ENCODE data around the gene ZWILCH.
A peak's percentile ranks its signal among the peaks of the same experiment; 100 is the strongest.

The ZWILCH gene

GRCh38 chr15:66555685-66556084 is 50.6 kb downstream of the ZWILCH start:
- no peak for DNase-seq

- DNase-seq = no peak
Measured at GRCh38 chr15:66558271-66558670, 53.1 kb downstream of the ZWILCH start.

GRCh38 chr15:66560856-66561525 is 55.9 kb downstream of the ZWILCH start:
- no peak for DNase-seq

DNA sequence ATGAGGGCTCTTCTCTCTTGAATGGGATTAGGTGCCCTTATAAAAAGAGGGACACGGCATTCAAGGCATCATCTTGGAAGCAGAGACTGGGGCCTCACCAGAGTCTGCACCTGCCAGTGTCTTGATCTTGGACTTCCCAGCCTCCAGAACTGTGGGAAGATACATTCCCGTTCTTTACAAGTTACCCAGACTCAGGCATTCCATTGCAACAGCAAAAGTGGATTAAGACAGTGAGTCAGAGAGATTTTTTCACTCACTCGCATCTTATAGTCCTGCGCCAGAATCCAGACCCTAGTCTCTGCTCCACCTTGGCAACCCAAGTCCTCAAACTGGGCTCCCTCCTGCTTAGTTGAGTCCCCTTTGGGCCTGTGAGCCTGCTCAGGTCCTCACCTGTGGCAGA is 58.0 kb downstream of the ZWILCH start:
- no peak for DNase-seq

DNA sequence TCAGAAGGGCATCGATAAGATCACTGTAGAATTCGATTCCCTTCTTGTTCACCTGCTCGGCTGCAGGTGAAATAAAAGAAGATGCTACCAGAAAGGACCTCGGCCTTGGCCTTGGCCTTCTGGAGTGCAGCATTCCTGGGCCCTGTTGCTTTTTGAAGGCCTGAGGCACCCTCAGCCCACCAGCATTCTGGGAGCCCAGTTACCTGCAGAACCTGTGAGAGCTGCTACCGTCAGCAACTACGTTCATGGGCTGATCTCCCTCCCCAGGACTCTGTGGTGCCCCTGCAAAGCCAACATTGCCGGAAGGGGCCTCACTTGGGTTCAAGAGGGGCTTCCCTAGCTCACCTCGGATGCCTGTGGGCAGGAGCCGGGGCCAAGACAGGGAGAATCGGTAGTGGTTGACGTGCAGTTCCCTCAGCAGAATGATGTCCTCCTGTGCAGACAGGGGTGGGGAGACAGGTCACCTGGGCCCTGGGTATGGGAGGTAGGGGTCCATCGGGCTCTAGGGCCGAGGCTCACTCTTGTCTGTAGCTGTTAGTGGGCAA is 58.5 kb downstream of the ZWILCH start:
- no peak for DNase-seq

DNA sequence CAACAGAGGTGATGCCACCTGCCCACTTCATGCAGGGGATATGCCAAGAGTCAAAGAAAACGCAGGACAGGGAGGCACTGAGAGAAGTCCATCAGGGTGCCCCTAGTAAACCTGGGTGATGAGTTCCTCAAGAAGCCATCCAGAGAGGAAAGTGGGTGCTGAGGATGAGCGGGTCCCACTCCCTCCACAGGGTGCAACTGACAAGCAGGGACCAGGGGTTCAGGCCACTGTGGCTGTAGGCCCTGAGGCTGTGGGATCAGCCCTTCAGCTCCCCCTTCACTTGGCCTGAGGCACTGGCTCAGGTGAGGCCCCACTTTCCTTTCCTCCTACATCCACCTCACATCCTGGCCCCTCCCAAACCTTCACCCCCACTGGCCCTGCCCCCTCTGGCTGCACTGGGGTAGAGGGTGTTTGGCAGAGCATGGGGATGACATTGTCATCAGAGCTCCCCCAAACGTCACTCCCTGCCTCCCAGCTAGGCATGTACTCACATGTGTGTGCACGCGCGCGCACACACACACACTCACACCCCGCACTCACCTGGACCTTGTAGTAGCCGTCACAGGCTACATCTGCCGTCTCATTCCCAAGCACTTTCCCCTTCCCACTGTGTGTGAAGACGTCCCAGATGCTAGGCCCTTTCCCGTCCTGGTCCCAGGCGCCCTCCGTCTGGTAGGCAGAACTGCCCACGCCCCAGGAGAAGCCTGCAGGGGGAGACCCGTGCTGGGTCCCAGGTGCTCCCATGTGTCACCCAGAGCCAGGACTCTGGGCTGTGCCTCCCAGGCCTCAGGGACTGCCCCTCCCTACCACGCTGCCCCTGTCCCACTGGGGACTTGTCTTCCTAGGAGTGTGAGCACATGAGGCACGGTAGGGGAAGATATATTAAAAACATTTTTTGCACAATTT is 59.3 kb downstream of the ZWILCH start:
- no peak for DNase-seq

GRCh38 chr15:66565141-66565641 is 60.1 kb downstream of the ZWILCH start:
- DNase-seq = no peak

- DNase-seq = no peak
Measured at GRCh38 chr15:66565741-66566144, 60.6 kb downstream of the ZWILCH start, which contains the start of gene LCTL. Gene LCTL, minus strand, starts transcription at chr15:66565998. Its CDS starts 633 bp downstream, at chr15:66565365.

GRCh38 chr15:66566963-66567531 is 61.9 kb downstream of the ZWILCH start:
- peak; percentile 33 for DNase-seq

GRCh38 chr15:66567897-66568296 is 62.8 kb downstream of the ZWILCH start:
- DNase-seq = no peak

DNA sequence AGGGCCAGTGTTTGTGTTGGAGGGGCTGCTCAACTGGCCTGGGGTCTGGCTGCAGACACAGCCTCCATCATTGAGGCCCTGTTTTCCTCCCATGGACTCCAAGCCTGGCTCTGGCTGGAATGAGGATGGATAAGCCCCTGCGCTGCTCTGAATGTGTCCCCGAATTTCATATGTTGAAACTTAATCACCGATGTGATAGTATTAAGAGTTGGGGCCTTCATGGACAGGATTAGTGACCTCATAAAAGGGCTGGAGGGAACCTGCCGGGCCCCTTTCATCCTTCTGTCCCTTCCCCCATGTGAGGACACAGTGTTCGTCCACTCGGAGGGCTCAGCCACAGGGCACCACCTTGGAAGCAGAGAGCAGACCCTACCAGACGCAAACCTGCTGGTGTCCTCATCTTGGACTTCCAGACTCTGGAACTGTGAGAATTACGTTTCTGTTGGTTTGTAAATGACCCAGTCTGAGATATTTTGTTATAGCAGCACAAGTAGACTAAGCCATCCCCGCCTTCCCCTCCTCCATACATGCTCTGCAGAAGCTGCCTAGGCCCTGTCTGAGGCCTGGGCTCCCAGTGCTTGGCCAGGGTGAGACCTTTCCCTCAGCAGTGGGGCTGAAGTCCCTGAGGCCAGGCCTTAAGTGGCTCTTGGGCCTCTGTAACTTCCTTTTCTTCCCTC is 64.5 kb downstream of the ZWILCH start:
- DNase-seq = no peak

- DNase-seq = no peak
Measured at GRCh38 chr15:66570327-66570726, 65.2 kb downstream of the ZWILCH start.

DNA sequence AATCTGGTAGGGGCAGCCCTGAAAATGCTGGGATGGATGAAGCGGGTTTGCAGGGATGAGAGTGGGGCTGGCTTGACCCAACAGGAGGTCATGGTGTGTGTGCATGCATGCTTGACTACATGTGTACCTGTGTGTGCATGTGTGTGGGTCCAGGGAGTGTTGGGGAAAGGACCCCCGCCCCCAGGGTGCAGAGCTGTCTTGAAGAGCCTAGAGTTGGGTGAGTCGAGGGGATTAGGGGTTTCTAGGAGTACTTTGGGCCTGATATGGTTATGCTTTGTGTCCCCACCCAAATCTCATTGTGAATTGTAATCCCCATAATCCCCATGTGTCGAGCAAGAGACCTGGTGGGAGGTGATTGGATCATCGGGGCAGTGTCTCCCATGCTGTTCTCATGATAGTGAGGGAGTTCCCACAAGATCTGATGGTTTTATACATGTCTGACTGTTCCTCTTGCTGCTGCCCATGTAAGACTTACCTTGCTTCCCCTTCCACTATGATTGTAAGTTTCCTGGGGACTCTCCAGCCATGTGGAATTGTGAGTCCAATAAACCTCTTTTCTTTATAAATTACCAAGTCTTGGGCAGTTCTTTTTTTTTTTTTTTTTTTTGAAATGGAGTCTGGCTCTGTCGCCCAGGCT is 65.8 kb downstream of the ZWILCH start:
- no peak for DNase-seq

- DNase-seq = no peak
Measured at GRCh38 chr15:66572146-66572545, 67.0 kb downstream of the ZWILCH start.

DNA sequence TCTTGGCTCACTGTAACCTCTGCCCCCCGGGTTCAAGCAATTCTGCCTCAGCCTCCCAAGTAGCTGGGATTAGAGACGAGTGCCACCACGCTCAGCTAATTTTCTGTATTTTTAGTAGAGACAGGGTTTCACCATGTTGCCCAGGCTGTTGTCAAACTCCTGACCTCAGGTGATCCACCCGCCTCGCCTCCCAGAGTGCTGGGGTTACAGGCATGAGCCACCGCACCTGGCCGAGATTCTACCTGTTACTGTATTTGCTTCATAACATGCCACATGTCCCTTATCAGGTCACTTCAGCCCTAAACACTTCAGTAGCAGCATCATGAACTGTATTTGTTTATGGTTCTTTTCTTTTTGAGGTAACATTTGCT is 68.2 kb downstream of the ZWILCH start:
- no peak for DNase-seq

GRCh38 chr15:66573719-66574595 is 68.8 kb downstream of the ZWILCH start:
- DNase-seq = no peak

GRCh38 chr15:66574596-66574950 is 69.4 kb downstream of the ZWILCH start:
- DNase-seq = no peak

DNA sequence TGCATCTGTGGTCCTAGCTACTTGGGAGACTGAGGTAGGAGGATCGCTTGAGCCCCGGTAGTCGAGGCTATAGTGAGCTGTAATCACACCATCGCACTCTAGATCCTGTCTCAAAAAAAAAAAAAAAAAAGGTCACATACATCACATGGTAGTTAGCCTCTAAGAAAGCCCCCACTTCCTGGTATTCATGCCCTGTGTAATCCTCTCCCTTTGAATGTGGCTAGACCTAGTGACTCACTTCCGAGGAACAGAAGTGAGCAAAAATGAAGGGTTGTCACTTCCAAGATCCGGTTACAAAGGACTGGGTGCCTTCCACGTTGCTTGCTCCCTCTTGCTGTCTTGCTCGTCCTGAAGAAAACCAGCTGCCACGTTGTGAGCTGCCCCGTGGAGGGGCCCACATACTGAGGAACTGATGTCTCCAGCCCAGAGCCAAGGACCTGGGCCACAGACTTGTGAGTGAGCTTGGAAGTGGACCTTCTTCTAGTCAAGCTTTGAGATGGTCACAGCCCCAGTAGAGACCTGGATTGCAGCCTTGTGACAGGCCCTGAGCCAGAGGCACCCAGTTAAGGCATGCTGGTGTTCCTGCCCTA is 73.3 kb downstream of the ZWILCH start:
- DNase-seq = no peak

GRCh38 chr15:66580643-66581042 is 75.5 kb downstream of the ZWILCH start:
- DNase-seq = no peak

- no peak for DNase-seq
Measured at GRCh38 chr15:66581972-66582537, 76.9 kb downstream of the ZWILCH start.
